NOMO-1 (cell line): ENCODE data around the gene NR2F2.

Experiments used
- DNase-seq, 2 experiments: peaks; one replicate each; lab custom pipeline; 2025; ENCODE audit not compliant: unreplicated experiment in 2 of 2; lab: John Stamatoyannopoulos, UW

Gene NR2F2

DNA sequence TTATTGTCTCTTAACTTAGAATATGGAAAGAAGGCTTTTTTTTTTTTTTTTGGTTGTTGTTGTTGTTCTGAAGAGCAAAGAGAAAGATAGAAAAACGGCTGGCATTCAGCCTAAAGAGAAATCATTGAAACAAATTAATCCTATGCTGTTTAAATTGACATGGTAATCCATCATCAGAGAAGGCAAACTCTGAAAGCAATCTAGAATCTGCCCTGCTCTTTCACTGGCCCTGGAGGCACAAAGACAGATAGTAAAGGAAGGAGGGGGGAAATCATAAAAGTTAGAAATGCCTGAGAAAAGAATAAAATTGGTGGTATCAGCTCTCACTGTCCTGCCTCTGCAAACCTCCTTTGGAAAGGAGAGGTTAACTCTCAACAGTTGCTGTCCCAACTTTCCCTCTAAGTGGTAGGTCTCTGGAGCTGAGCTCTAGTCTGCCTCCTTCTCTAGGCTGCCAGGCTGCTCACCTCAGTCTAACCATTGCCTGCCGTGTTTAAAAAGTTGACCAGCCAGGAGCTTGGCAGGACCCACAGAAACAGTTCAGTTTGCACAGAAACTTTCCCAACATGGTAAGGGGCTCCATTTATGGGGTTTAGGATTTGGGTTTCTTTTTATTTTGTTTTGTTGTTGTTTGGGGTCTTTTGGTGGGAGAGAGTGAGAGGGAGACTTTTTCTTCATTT lies 13.4 kb upstream of the NR2F2 start:
- DNase-seq: no peak

DNA sequence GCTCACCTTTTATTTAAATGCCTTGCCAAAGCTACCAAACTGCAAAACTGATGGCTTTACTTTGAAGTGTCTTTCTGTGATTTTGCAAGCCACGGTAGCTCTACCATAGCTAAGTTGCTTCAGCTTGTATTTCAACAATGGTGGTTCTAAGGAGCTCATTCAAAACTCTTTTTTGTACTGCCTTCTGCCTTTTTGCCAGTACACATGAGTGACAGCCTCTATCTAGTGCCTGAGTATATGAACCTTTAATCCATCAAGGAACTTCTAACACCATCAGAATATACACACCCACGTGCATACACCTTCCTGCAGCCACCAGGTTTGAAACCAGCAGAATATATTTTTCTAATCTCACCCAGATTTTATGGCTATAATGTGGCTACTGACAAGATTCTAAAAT lies 10.4 kb upstream of the NR2F2 start:
- no peak for DNase-seq

DNA sequence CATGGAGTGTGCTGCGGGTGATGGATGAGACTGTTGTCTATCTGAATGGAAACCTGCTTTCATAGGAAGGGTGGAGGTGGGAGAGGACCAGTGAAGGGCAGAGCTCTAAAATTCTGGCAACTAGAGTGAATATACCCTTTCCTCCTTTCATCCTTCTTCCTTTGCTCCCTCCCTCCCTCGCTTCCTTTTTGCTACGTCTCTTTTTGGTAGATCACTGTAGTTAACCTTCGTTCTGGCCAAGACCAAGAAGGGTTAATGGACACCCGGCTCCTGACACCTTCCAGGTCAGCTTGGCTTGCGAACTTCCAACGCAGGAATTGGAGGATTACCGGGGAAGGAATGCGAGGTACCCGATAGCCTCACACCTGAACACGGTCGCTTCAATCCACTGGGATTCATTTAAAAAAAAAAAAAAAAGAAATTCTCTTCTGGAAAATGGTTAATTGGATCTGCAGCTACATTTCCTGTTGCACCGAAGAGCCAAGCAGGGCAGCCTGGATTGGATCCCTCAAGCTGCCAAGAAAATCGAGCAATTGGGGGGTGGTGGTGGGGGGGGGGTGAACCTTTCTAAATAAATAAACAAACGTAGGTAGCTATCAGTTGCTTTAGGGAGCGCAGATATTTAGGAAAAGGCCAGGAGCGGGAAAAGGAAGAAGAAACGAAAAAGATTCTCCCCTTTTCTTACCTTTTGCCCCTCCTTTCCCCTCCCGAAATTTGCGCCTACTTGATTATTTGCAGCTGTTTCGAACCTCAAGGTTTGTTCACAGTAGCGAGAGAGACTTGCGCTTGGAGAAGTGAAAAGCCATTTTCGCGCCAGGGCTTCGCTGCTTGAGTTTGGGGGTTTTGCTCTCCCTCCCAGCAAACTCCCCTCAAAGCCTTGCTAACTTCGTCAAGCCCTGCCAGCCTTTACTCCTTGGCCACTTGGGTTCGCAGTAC lies 9.5 kb upstream of the NR2F2 start:
- DNase-seq: no peak

DNA sequence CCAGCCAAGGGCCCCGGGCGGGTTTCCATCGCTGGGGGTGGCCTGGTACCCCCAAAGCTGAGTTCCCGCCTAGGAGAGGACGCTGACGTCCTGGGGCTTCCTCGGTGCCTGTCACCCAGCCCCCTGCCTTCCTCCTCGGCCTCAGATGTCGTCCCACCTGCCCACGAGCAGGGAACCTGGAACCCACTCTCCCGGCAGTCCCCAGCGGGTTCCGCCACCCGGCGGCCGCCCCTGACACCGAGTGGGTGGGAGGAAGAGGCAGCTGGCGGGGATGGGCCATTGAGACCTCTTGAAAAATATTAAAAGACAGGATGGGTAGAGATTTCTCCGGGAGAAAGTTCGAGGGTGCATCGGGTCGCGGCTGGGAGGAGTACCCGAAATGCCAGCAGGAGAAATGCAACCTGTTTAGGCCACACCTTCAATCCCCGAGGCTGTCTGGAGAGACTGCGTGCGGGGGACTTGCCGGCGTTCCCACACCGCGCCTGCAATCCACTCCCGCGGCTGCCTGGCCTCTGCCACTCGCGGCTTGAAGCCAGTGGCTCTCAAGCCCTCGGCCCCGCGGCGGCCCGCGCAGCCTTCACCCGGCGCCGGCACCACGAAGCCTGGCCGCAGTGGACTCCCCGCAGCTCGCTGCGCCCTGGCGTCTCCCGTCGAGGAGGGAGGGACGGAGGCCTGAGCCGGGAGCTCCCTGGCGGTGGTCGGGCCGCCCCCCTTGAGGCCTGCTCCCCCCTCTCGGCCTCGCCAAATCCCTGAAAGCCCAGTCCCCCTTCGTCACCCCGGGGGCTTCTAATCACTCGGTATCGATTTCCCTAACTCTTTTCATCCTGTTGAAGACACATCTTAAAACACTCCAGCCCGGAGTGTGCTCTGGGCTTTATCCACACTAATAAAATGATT lies 8.6 kb upstream of the NR2F2 start:
- no peak for DNase-seq

DNA sequence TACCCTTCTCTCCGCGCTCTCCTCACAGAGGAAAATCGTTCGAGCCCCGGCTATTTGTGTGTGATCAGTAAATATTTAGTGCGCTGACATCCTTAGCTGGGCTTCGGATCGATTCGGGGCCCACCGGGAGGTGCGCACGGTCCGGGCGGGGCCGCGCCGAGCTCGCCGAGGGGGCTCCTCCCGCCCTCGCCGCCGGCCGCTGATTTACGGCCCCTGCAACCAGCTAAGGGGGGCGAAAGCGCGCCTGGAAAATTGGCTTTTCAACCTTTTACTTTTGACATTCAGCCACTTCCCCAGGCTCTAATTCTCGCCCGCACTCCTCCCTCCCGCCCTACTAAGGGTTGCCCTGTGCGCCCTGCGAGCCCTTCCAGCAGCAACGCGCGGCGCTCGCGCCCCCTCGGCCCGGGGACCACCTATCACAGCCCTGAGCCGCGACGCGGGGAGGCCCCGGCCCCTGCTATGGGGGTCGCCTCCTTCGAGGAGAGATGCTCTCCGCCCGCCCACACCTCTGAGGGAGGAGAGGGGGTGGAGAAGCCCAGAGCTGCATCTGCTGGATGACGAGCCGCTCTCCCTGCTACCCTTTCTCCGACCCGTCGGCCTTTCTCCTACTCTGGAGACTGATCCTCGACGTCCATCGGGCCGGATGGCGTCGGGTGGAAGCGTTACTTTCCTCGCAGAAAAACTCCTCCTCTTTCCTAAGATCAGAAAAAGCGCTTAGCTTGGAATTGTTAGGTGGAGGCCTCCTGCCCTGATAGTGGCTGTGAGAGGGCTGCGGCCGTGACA lies 7.8 kb upstream of the NR2F2 start:
- no peak for DNase-seq

DNA sequence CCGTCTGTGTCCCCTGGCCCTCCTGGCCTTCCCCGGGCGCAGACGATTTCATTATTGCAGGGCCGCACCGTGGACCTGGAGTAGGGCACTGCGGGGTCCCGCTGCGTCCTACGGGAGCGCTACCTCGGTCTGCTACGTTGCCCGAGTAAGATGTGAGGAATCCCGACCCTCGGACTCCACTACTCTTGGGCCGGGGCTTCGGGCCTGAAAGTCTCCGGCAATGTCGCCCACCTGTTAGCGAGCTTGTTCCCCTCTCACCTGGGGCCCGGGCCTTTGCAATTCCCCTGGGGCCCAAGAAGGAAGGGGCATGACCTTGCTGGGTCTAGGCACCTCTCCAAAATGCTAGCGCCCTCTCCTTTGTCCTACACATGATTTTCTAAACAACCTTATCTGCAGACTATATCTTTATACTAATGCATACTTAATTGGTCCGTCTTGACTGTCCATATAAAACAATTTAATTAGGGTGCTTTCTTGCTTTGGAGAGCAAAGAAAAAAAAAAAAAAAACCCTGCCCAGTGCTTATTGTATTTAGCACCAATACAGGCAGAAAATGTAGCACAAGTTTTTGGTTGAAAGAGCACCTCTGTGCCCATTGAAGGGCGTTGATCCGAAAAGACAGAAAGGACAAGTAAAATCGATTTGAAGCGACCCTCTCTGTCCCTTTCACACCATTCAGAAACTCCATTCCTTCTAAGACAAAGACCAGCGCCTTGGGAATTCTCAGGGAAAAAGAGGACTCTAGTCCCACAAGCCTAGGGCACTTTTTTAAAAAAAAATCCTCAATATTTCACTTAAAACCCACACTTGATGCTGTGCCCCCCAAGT lies 7.0 kb upstream of the NR2F2 start:
- no peak for DNase-seq

DNA sequence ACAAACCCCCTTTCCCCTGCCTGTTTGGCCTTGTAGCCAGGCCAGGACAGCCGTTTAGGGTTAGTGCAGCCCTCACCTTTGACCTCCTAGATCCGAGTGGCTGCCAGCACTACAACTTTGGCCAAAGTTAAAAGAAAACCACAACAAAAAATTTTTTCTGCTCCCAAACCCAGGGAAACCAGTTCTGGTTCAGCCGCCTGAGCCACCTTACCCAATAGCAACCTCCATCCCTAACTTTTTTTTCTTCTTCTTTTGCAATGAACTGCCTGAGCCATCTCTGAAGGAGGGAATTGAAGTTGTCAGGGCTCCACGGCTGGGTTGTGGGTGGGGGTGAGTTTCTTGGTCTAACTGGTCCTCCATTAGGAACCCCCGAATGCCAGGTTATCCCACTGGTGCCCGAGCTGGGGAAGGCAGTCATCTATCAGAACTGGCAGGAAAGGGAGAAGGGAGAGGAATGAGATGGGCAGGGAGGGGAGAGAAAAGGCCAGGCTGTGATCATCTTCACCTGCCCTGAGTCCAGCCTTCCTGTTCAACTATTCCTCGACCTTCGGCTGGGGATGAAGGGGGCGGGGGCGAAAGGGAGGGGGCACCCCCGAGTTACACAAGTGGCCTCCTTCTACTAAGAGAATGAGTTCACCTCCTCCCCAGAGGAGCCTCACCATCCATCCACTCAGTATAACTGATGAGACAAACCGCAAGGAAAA lies 6.2 kb upstream of the NR2F2 start:
- no peak for DNase-seq

DNA sequence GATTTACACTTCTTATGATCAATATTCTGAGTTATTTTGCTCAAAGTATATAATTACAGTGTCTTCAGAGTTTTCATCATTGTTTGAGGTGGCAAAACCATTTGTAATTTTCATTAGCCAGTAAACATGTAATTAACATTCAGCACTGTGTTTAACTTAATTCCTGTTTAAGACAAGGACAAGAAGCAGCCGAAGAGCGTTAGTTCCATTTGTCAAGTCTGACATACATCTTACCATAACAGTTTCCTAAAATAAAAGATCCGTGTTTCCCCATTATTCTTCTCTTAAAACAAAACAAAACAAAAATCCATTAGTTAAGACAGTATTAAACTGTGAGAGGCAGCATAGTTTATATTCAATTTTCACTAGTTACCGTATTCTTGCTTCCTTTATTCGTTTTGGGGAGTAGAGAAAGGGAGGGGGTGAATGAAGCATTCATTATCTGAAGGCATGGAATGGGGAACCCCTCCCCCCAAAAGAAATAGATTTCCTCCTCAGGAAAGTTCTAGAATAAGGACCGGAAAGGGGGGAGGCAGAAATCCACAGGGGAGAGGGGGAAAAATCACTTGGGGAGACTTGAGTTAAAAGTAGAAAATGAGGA lies 5.5 kb upstream of the NR2F2 start:
- no peak for DNase-seq

DNA sequence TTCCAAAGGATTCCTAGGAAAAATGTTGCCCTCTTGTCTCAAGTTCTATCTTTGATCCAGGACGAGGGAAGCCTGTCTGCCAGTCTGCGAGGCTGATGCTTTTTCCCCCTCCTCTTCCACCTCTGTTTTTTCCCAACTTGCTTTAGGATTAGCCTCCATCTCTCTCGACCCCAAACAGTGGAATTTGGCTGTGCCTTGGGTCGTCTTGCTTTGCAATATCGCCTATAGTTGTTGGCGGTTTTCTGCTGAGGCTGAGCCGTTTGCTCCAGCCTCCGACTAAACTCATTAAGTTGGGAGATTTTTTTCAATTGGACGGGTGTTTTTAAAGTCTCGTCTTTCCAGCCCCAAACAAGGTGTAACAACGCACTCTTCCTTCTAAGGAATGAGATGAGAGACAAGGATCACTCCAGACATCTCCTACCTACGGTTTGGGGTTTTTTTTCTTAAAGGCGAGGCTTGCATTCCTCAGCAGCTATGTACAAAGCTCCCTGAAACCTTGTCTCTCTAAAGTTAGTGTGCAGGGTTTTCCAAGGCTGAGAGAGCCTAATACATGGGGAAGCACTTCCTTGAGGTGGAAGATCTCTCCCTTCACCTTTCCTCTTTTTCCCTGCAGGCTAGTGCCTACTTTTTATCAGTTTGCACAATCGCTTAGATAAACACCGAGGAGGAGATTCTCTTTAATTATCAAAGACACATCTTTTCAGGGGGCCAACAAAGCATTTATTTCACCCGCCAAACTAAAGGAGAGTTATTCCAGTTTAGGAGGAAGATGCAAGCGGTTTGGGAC lies 4.8 kb upstream of the NR2F2 start:
- DNase-seq: no peak

DNA sequence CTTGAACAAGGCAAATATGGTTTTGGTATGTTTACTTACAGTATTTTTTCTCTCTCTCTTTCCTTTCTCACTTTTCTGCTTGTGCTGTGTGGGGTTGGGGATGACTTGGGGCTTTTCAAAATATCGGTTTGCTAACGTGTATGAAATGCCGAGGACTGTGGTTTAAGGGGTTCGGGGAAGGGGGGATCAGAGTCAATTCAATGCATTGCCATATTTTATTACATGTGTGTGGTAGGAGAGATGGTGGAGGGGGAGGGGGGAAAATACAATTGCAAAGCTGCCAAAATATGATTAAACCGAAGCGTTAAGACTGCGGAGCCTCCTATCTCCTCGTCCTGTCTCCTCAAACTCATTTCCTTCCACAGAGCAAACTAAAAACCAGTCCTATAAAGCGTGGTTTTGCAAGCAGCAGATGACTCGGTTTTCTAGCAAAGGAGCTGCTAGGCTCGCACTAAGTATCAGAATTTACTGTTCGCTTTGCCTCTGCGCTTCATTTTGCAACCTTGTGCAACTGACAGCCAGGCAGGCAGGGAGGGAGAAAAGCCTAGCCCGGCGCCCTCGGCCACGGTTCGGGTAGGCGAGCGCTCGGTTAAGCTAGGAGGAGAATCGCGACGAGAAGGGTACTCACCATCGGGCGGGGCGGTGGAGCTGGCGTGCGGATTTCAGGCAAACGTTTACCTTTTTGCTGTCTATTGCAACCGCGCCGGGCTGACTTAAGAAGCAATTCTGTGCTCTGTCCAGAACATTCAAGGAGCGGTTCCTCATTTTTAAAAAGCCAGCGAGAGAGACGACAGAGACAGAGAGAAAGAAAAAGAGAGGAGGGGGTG lies 4.0 kb upstream of the NR2F2 start:
- DNase-seq: peak; percentile 79 to 83

DNA sequence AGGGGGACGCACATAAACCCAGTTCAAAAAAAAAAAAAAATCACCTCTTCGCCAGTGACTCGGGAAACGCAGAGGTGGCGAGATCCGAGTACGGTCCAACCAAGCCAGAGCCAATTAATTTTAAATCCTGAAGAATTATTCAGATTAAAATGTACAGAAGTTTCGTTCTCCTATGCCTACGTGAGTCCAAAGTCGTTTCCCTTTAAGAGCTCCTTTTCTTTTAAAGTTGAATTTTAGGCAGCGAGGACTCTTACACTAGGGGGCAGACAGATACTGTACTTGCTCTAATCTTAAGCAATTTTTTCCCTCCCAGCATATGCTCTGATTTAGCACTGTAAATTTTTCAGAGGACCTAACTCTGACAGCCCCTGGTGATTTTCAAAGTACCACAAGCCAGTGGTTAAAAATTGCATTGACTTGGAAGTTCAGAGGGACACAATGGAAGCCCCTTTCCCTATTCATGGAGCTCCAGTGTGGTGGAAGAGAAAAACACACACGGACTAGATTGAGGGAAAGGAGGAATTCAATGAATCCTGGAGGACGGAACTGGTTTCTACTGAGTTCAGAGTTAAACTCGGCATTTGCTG lies 3.3 kb upstream of the NR2F2 start:
- peak; percentile 71 to 92 for DNase-seq

DNA sequence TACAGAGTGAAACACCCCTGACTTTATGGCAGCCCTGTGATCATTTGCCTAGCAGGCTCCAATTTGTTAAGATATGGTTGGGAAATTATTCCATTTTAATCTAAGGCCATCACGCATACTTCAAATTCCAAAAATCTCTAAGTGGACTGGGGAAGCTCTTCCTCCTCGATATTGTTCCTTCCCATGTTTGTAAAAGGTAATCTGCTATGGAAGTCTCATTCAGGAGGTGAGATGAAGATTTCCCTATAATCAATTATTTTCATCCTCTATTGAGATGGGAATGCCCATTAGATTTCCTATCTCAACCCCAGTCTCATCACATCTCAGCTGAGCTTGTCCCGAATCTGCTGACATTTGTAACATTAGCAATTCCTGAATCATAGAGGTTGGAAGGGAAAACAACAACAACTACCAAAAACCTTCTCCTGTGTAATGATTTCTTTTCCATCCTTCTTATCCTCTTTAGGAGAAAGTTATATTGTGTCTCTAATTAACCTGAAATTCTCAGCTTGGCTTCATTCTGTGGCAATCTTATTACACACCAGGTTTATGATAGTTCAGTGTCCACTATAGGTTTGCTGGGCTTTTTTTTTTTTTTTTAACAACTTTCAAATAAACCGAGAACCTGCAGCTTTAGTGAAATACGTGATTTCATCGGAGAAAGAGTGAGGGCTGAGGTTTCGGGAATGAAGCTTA lies 2.2 kb upstream of the NR2F2 start:
- DNase-seq: no peak

DNA sequence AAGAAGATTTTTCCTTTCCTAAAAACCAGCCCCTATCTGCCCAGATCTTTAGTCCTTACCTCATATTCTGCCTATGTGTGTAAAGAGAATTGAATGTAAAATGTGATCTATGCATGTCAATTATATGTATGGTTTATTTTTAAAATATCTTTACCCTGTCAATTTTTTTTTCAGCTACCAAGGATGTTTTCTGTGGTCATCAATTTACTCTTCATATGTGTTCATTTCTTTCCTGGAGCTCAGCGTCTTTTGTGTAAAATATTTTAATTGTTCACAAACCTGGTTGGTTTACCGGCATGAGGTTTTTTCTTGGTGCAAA lies 1.7 kb upstream of the NR2F2 start:
- DNase-seq: no peak

DNA sequence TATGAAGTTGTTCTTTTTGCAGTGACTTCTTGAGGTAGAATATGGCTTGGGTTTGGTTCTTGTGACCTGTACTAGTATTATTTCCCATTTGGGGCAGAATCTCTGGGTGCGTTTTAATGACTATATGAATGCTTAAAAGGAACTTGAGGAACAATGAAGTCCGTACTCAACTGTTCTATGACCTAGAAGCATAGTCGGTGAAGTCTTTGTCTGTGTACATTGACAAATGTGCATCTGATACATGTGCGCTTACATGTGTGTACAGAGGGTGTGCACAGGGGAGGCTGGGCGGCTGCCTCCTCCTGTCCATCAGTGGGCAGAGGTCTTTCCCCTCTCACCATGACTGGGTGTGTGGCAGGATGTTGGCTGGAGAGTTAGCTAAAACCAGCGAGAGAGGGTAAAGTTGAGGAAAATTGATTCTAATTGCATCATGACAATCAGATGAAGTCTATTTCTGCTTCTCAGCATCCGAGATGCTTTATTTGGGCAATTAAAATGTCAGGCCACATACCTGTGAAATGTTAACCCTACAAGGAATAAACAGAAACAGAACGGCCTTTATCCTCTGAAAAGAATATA lies 1.0 kb upstream of the NR2F2 start:
- DNase-seq: no peak

DNA sequence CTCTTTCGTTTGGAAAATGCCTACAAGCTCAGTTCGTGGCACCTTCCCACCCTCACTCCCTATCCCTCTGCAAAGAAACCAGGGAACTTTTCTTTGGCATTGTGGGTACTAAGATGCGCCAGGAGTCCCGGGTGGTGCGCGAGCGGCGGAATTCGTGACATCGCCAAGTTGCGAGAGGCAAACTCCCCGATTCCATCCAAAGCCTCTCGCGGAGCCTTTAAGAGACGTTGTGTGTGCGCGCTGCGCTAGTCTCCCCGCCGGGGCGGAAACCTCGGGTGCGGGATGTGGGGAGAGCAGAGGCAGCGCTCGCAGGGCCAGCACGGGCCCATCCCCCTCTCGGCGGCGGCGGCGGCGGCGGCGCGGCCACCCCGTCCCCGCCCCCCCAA lies 443 bp upstream of the NR2F2 start:
- peak; percentile 58 to 69 for DNase-seq
